ENCODE measurements around the gene CNN2.

DNA sequence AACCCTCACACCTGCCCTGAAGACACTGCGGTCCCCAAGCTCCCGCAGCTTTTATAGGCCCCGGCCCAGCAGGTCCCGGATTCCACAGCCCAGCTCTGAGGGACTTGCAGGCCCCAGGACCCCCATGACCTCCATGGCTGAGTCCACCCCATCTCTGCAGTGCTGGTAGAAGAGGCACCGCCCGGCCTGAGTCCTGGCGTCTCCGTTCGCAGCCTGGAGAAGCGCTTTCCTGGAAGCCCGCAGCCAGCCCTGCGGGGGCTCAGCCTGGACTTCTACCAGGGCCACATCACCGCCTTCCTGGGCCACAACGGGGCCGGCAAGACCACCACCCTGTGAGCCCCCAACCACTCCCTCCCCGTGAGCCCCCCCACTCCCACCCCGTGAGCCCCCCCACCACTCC lies 22.7 kb downstream of the CNN2 start:
- TF ChIP-seq TAF1 (IDR thresholded peaks at IDR 0.05; ENCODE audit: borderline replicate concordance, low read depth, low read length) (no peak), POLR2A (IDR thresholded peaks at IDR 0.05; ENCODE audit: low read depth, low read length) (no peak)

All from GM12892 (cell line).